H1 (cell line): ENCODE results near the gene HTRA2. TPM values are rescaled to one million over a fixed set of nuclear protein-coding genes. Genes with fewer than 3 reads are reported as not detected.
A peak's percentile ranks its signal among the peaks of the same experiment; 100 is the strongest.

Source experiments
- ASH2L ChIP-seq: fragments of 200-600, 300-600 bp; sonication (generic); IDR thresholded peaks from one replicate; pipeline ENCODE4 v1.7.1; 2017; ENCODE audit warnings: low read length
- CHD1 ChIP-seq: IDR thresholded peaks from 2 replicates; pipeline ENCODE4 v1.6.1; 2012; ENCODE audit warnings: low read depth, low read length, improper control_type of control experiment
- CTBP2 ChIP-seq: IDR thresholded peaks from 2 replicates; pipeline ENCODE4 v1.7.0; 2011; ENCODE audit warnings: borderline replicate concordance, mild to moderate bottlenecking, moderate library complexity, mixed read lengths, low read length; ENCODE audit not compliant: insufficient read depth, insufficient read length
- CTCF ChIP-seq, 3 experiments: IDR thresholded peaks; 1 replicate in 2 of 3; 2 replicates in 1 of 3; pipeline versions ENCODE4 v1.5.1 to v1.6.1; 2011; ENCODE audit warnings: low read length in 3 of 3, mild to moderate bottlenecking in 3 of 3, inconsistent platforms in 2 of 3, low read depth in 1 of 3, moderate library complexity in 1 of 3; ENCODE audit not compliant: insufficient read depth in 1 of 3; ENCODE audit errors: control extremely low read depth in 1 of 3
- EZH2 ChIP-seq: fragments of 200-600 bp; sonication (generic); IDR thresholded peaks from 2 replicates; pipeline ENCODE4 v1.7.1; 2012; ENCODE audit warnings: low read depth, mild to moderate bottlenecking, moderate library complexity, low read length, inconsistent platforms; ENCODE audit not compliant: severe bottlenecking
- MAFK ChIP-seq: IDR thresholded peaks from 2 replicates; pipeline ENCODE4 v1.6.1; 2012; ENCODE audit warnings: low read depth, mild to moderate bottlenecking, improper control_type of control experiment, low read length
- POU5F1 ChIP-seq: IDR thresholded peaks from 2 replicates; pipeline ENCODE4 v1.6.1; 2011; ENCODE audit warnings: low read depth, mild to moderate bottlenecking, low read length, moderate library complexity
- RFX5 ChIP-seq: IDR thresholded peaks from 2 replicates; pipeline ENCODE4 v1.6.1; 2011; ENCODE audit warnings: low read depth, low read length, improper control_type of control experiment, borderline replicate concordance
- RXRA ChIP-seq: IDR thresholded peaks from 2 replicates; pipeline ENCODE4 v1.6.1; 2011; ENCODE audit warnings: low read depth, mild to moderate bottlenecking, low read length, moderate library complexity; ENCODE audit not compliant: insufficient read depth
- SAP30 ChIP-seq: fragments of 300-600 bp; sonication (generic); IDR thresholded peaks from 2 replicates; pipeline ENCODE4 v1.7.1; 2012; ENCODE audit warnings: low read length, moderate library complexity, mild to moderate bottlenecking, inconsistent platforms; ENCODE audit not compliant: insufficient read depth, insufficient replicate concordance
- SIN3A ChIP-seq, 2 experiments: IDR thresholded peaks in 1 of 2; conservative IDR thresholded peaks in 1 of 2; 2 replicates each; pipeline ENCODE4 v1.6.1; 2011 to 2012; ENCODE audit warnings: low read length in 2 of 2, improper control_type of control experiment in 1 of 2, low read depth in 1 of 2, mild to moderate bottlenecking in 1 of 2
- SP4 ChIP-seq: IDR thresholded peaks from 2 replicates; pipeline ENCODE4 v1.6.1; 2012; ENCODE audit warnings: low read length, inconsistent platforms
- SUZ12 ChIP-seq: fragments of 200-600 bp; sonication (generic); IDR thresholded peaks from 2 replicates; pipeline ENCODE4 v1.6.1; 2012; ENCODE audit warnings: mild to moderate bottlenecking, inconsistent platforms, low read length, moderate library complexity, mixed read lengths
- TAF1 ChIP-seq: IDR thresholded peaks from 2 replicates; pipeline ENCODE4 v1.6.1; 2011; ENCODE audit warnings: mild to moderate bottlenecking, low read depth, low read length
- TCF12 ChIP-seq: IDR thresholded peaks from 2 replicates; pipeline ENCODE4 v1.6.1; 2011; ENCODE audit warnings: low read depth, mild to moderate bottlenecking, low read length
- USF2 ChIP-seq: IDR thresholded peaks from 2 replicates; pipeline ENCODE4 v1.6.1; 2011; ENCODE audit warnings: low read length, improper control_type of control experiment
- polyA plus RNA-seq, 7 experiments: library from polyadenylated mRNA; depleted of rRNA in 3 of 7; stranded (reverse) in 5 of 7; unstranded in 2 of 7; fragments of >200 nt in 5 of 7; fragments of 200-250 nt in 2 of 7; gene quantifications; 1 replicate in 5 of 7; 2 replicates in 1 of 7; 4 replicates in 1 of 7; pipeline versions ENCODE4 v1.2.1 to v1.2.3, GENCODE V29; 2011 to 2013; ENCODE audit warnings: missing spikeins in 2 of 7, mixed read lengths in 2 of 7
- total RNA-seq: library from RNA; stranded (reverse); fragmentation: NEBNext Ultra II Directional; extraction: Animal tissue kit (Norgen Biotek cat#: 25700); gene quantifications from 2 replicates; pipeline ENCODE4 v1.2.1, GENCODE V29; 2021
- TF ChIP-seq, protein P1 (sequence below): IDR thresholded peaks from 2 replicates; pipeline ENCODE4 v1.6.1; 2012; ENCODE audit warnings: inconsistent platforms
- TF ChIP-seq, protein P2 (sequence below): IDR thresholded peaks from 2 replicates; pipeline ENCODE4 v1.6.1; 2011; ENCODE audit warnings: low read depth, mild to moderate bottlenecking, low read length; ENCODE audit not compliant: insufficient read depth

The HTRA2 gene
- total and polyA plus RNA-seq, 2 of the 8 experiments (the other 6 are each of a cell fraction or from before 2014, with no cell fraction given), result 21.6 to 37.6 TPM

GRCh38 chr2:74529357-74530238, at the start of gene HTRA2, which contains the start of gene AUP1 (continued):
- no peak for TF ChIP-seq CHD1
- peak; percentile 41 to 59; a peak in 1 of 4 replicates for TF ChIP-seq SIN3A (conservative IDR thresholded peaks at IDR 0.05 in 1 of 2, IDR thresholded peaks at IDR 0.05 in 1 of 2; ENCODE audit: low read depth in 1 of 2, low read length in 2 of 2)
- TF ChIP-seq RFX5, result no peak
- TF ChIP-seq CTCF (IDR thresholded peaks at IDR 0.05; ENCODE audit: control extremely low read depth in 1 of 3, insufficient read depth in 1 of 3, low read depth in 1 of 3, low read length in 3 of 3), result no peak
- no peak for TF ChIP-seq MAFK
- TF ChIP-seq TCF12, result no peak
- no peak for TF ChIP-seq EZH2
- TF ChIP-seq TAF1, result peak; percentile 96
- TF ChIP-seq ASH2L, result peak; percentile 60
- TF ChIP-seq, protein P1, sequence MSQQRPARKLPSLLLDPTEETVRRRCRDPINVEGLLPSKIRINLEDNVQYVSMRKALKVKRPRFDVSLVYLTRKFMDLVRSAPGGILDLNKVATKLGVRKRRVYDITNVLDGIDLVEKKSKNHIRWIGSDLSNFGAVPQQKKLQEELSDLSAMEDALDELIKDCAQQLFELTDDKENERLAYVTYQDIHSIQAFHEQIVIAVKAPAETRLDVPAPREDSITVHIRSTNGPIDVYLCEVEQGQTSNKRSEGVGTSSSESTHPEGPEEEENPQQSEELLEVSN, result no peak
- TF ChIP-seq SUZ12, result no peak
- TF ChIP-seq CTBP2, result no peak
- peak; percentile 88 for TF ChIP-seq SAP30
- TF ChIP-seq POU5F1, result no peak
- no peak for TF ChIP-seq SP4
- no peak for TF ChIP-seq RXRA
- no peak for TF ChIP-seq USF2
- TF ChIP-seq, protein P2, sequence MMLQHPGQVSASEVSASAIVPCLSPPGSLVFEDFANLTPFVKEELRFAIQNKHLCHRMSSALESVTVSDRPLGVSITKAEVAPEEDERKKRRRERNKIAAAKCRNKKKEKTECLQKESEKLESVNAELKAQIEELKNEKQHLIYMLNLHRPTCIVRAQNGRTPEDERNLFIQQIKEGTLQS, result peak; percentile 58
